Measurements from ENCODE around the gene SUGP2. TPM values are rescaled to one million over a fixed set of nuclear protein-coding genes. Genes with fewer than 3 reads are reported as not detected.

Gene SUGP2
- total RNA-seq: 90.5 TPM

GRCh38 chr19:19033426-19034203, at the start of gene SUGP2, which contains the start of gene ARMC6:
Gene SUGP2, minus strand, starts transcription at chr19:19033517. Its CDS starts 2,446 bp downstream, at chr19:19031071.
Gene ARMC6, plus strand, starts transcription at chr19:19033603. Its CDS starts 607 bp downstream, at chr19:19034210.
- DNase-seq (ENCODE audit: low spot score in 2 of 2) (peak; percentile 94 to 99), FAIRE-seq (no peak)

- no peak for DNase-seq (ENCODE audit: low spot score in 2 of 2)
- FAIRE-seq: no peak
Measured at GRCh38 chr19:19081642-19082151, 48.4 kb upstream of the SUGP2 start.

DNA sequence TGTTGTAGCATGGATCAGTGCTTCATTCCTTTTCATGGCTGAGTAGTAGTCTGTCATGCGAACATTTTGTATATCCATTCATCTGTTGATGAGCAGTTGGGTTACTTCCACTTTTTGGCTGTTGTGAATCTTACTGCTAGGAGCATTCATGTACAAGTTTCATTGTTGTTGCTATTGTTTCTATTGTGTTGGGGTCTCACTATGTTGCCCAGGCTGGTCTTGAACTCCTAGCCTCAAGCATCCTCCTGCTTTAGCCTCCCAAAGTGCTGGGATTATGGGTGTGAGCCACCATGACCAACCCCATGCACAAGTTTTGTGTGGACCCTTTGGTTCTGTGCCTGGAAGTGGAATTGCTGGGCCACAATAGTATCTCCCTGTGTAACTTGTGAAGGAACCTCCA, 46.3 kb upstream of the SUGP2 start:
- FAIRE-seq: no peak

GRCh38 chr19:19078801-19079200, 45.5 kb upstream of the SUGP2 start:
- FAIRE-seq (no peak), DNase-seq (ENCODE audit: low spot score in 2 of 2) (no peak)

More for the DNA sequence above, 46.3 kb upstream of the SUGP2 start:
- no peak for DNase-seq (ENCODE audit: low spot score in 2 of 2)

DNA sequence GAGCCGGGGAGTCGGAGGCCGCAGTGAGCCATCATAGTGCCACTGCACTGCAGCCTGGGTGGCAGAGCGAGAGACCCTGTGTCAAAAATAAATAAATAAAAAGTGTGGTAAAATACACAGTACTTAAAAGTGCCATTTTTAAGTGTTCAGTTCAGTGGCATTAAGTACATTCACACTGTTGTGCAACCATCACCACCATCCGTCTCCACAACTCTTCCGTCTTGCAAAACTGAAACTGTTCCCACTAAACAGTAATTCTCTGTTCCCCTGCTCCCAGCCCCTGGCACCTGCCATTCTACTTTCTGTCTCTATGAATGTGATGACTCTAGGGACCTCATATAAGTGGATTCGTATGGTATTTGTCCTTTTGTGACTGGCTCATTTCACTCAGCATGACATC, 43.8 kb upstream of the SUGP2 start:
- FAIRE-seq (no peak), DNase-seq (ENCODE audit: low spot score in 2 of 2) (no peak)

DNA sequence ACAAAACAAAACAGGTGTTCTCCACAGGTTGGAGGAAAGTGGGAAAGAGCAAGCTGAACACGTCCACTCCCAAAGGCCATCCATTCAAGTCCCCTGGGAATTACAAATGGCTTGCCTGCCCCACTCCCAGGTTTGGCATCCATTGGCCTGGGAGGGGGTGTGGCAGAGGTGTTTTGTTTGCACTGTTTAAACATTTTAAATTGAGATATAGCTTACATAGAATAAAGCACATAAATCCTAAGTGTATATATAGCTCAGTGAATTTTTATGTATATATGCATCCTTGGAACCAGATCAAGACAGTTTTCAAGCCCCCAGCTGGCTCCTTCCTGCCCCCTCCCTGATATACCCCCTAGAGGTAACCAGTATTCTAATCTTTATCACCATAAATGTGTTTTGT, 43.2 kb upstream of the SUGP2 start:
- DNase-seq (ENCODE audit: low spot score in 2 of 2) (no peak), FAIRE-seq (no peak)

DNA sequence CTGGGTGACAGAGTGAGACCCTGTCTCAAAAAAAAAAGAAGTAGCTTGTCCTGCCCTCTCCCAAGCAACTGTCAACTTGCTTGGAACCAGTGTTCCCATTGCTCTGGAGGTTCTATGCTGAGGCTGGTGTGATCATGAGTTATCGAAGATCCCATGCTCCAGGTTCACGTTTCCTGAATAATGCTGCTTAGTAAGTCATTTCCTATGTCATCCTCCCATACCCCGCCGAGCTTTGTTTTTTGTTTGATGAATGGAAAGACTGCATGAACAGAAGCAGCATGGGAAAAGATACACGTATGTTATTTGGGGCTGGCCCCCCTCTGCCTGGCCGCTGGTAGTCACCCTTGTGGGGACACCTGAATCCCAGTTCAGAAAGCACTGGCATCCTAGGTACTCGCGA, 41.8 kb upstream of the SUGP2 start:
- no peak for FAIRE-seq

DNA sequence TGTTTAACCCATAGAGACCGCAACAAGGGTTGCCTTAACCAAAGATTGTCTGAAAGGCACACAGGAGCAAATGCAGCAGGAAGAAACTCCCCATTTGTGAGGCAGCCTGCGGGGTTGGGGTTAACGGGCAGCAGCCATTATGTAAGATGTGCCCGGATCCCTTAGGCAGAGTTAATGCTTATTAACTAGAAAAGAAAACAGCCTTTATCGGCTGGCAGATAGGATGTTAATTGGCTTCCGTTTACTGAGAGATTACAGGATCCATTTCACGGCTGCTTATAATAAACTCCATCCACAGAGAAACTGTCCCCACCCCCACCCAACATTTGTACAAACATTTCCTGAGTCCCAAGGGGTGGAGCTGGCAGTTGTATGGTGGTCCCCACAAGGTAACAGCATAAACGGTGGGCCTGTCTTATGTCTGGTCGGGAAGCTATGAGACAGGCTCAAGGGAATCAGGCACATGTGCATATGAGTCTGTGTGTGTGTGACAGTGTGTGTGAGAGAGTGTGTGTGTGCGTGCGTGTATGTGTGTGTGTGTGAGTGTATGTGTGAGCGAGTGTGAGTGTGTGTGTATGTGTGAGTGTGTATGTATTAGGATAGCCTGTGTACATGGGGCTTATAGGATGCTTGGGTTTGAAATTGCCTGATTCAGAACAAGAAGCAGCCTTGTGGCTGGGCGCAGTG, 41.0 kb upstream of the SUGP2 start:
- DNase-seq (ENCODE audit: low spot score in 2 of 2): no peak
- no peak for FAIRE-seq

More for the DNA sequence above, 41.8 kb upstream of the SUGP2 start:
- no peak for DNase-seq (ENCODE audit: low spot score in 2 of 2)

GRCh38 chr19:19071897-19072296, 38.6 kb upstream of the SUGP2 start:
- DNase-seq (ENCODE audit: low spot score in 2 of 2) (no peak), FAIRE-seq (no peak)

- DNase-seq (ENCODE audit: low spot score in 2 of 2) (no peak), FAIRE-seq (no peak)
Measured at GRCh38 chr19:19068659-19069654, 35.6 kb upstream of the SUGP2 start.

DNA sequence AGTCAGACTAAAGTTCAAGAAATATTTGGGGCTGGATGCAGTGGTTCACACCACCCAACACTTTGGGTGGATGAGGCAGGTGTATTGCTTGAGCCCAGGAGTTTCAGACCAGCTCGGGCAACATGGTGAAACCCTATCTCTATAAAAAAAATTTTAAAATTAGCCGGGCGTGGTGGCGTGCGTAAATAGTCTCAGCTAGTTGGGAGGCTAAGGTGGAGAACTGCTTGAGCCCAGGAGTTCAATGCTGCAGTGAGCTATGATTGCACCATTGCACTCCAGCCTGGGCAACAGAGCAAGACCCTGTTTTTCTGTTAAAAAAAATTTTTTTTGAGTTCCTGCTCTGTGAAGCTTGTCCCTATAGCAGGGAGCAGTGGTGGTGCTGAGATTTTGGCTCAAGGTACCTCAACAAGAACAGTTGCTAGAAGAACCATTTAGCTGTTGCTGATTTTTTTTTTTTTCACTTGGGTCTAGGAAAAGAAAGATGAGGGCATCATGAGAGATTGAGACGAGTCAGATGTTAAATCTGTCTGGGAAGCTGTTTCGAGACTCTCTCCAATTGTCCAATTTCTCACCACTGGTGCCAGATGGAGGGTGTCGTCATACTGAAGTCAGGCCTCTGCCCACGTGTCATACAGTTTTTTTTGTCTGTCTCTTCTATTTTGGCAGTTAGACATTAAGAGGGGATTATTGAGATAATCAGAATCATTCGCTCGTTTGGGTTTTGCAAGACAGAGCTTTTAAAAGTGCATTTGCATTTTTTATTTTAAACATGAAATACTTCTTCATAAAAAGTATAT, 34.2 kb upstream of the SUGP2 start:
- DNase-seq (ENCODE audit: low spot score in 2 of 2): no peak
- no peak for FAIRE-seq

GRCh38 chr19:19064811-19065745, 31.8 kb upstream of the SUGP2 start:
- DNase-seq (ENCODE audit: low spot score in 2 of 2): no peak
- no peak for FAIRE-seq

GRCh38 chr19:19064098-19064722, 30.9 kb upstream of the SUGP2 start:
- FAIRE-seq (no peak), DNase-seq (ENCODE audit: low spot score in 2 of 2) (no peak)

GRCh38 chr19:19063183-19064097, 30.1 kb upstream of the SUGP2 start, which contains the start of gene SLC25A42:
Gene SLC25A42, plus strand, starts transcription at chr19:19063994. Its CDS starts 32,131 bp downstream, at chr19:19096125.
- FAIRE-seq (peak; percentile 97), DNase-seq (ENCODE audit: low spot score in 2 of 2) (peak; percentile 100)

DNA sequence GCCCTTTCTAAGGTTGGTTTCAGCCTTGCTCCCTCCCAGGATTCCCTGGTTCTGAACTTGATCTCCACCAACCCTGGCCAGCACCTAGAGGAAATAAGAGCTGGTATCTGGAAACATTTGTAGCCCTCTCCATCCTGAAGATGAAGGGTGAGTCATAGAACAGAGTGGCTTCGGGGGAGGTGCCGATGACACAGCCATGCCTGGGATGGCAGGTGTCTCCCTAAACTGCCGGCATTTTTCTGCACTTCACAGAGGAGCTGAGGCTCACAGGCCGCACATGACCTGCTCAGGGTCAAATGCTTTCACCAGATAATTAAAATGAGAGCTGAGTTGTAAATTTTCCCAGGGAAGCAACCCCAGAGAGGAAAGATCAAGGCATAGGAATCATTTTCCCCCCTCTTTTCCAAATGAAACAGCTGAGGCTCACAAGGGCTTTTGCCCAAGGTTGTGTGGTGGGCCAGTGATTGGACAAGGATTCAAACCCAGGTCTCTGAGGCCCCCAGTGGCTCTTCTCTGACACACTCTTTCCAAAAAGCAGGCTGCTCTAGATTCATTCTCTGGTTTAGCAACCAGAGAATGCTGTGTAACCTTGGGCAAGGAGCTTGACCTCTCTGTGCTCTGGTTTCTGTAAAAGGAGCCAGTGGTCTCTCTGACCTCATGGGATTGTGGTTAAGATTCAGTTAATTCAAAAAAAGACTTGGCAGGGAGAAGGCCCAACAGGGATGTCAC, 29.3 kb upstream of the SUGP2 start:
- no peak for DNase-seq (ENCODE audit: low spot score in 2 of 2)
- FAIRE-seq: no peak

- DNase-seq (ENCODE audit: low spot score in 2 of 2) (no peak), FAIRE-seq (no peak)
Measured at GRCh38 chr19:19061506-19061905, 28.2 kb upstream of the SUGP2 start.
